ENCODE data around the gene GNRH2. TPM values are rescaled to one million over a fixed set of nuclear protein-coding genes. Genes with fewer than 3 reads are reported as not detected.

The GNRH2 gene
- total and polyA plus RNA-seq, 2 donors (not counting 3 experiments of a cell fraction or from before 2014, with no cell fraction given), result 1.9 TPM; not detected in 1

DNA sequence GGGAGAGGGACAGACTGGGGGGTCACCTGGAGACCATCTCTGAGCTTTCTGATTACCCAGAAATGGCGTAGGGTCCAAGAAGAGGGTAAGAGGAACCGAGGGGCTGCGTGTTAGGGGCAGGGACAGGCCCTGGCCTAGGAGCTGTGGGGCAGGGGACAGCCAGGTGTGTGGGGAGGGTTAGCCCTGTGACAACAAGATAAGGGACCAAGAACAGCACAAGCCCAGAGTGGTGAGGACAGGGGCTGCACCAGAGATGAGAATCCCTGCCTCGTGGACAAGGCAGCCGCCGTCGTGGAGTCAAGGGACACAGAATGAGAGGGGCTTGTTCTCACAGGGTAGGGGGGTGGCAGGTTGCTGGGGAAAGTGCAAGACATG lies 41.6 kb downstream of the GNRH2 start:
- CTCF ChIA-PET, result no interaction called here
- no peaks in the 10 kb centered on the region for H3K9me3 ChIP-seq (replicated peaks; ENCODE audit: control insufficient read depth, insufficient read depth, low read length)
- no peak overlapping the region for H3K9ac ChIP-seq (replicated peaks; ENCODE audit: extremely low read depth, insufficient read depth, low read length)
- TF ChIP-seq FOS (IDR thresholded peaks at IDR 0.05; ENCODE audit: borderline replicate concordance, insufficient read depth, low read length), result no peak
- TF ChIP-seq, protein P1, sequence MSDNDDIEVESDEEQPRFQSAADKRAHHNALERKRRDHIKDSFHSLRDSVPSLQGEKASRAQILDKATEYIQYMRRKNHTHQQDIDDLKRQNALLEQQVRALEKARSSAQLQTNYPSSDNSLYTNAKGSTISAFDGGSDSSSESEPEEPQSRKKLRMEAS (IDR thresholded peaks at IDR 0.05; ENCODE audit: insufficient read depth, insufficient read length), result no peak
- TF ChIP-seq POLR2A (IDR thresholded peaks at IDR 0.05; ENCODE audit: low read depth, low read length), result no peak
- TF ChIP-seq POLR2AphosphoS5 (IDR thresholded peaks at IDR 0.05; ENCODE audit: insufficient read depth, low read depth, low read length), result no peak
- no peak for TF ChIP-seq JUN (IDR thresholded peaks at IDR 0.05; ENCODE audit: borderline replicate concordance, insufficient read depth, insufficient read length, low read depth)
- no peak for TF ChIP-seq GATA2 (IDR thresholded peaks at IDR 0.05; ENCODE audit: insufficient read depth, insufficient read length, low read depth, low read length)
- TF ChIP-seq EZH2 (IDR thresholded peaks at IDR 0.05; ENCODE audit: borderline replicate concordance, low read depth, low read length, severe bottlenecking), result no peak
- no peak for TF ChIP-seq MYC (IDR thresholded peaks at IDR 0.05; ENCODE audit: low read depth, low read length)
- TF ChIP-seq, protein P2, sequence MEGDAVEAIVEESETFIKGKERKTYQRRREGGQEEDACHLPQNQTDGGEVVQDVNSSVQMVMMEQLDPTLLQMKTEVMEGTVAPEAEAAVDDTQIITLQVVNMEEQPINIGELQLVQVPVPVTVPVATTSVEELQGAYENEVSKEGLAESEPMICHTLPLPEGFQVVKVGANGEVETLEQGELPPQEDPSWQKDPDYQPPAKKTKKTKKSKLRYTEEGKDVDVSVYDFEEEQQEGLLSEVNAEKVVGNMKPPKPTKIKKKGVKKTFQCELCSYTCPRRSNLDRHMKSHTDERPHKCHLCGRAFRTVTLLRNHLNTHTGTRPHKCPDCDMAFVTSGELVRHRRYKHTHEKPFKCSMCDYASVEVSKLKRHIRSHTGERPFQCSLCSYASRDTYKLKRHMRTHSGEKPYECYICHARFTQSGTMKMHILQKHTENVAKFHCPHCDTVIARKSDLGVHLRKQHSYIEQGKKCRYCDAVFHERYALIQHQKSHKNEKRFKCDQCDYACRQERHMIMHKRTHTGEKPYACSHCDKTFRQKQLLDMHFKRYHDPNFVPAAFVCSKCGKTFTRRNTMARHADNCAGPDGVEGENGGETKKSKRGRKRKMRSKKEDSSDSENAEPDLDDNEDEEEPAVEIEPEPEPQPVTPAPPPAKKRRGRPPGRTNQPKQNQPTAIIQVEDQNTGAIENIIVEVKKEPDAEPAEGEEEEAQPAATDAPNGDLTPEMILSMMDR (IDR thresholded peaks at IDR 0.05; ENCODE audit: extremely low read depth in 1 of 2, insufficient read depth in 1 of 2, low read depth in 1 of 2, low read length in 2 of 2), result no peak
- H3K4me1 ChIP-seq (ENCODE audit: control insufficient read depth, extremely low read depth, insufficient read depth, low read length), result peaks cover 2% of the 10 kb centered on the region
- peaks cover 28 to 34% of the 10 kb centered on the region in 2 experiments for H3K27me3 ChIP-seq (ENCODE audit: control insufficient read depth in 2 of 2, insufficient read depth in 2 of 2, low read length in 2 of 2)
- FAIRE-seq (no peak), DNase-seq (ENCODE audit: low read depth, low spot score) (no peak)
- H3K27ac ChIP-seq (ENCODE audit: insufficient read depth, low read depth, low read length), result no peak overlapping the region
- H3K79me2 ChIP-seq (ENCODE audit: control insufficient read depth, insufficient read depth, low read length), result no peaks in the 10 kb centered on the region
- no peak overlapping the region for H2AFZ ChIP-seq (ENCODE audit: low read depth, low read length)
- H3K4me2 ChIP-seq (ENCODE audit: insufficient read depth, low read length), result no peak overlapping the region
- no peaks in the 10 kb centered on the region for H3K9me1 ChIP-seq (replicated peaks; ENCODE audit: control insufficient read depth, extremely low read depth, insufficient read depth, low read length)
- no peaks in the 10 kb centered on the region for H3K36me3 ChIP-seq (ENCODE audit: control insufficient read depth in 2 of 2, extremely low read depth in 1 of 2, insufficient read depth in 2 of 2, low read length in 2 of 2)
- intact Hi-C loops (cut with micrococcal nuclease) (no loop called here), dilution Hi-C loops (cut with MboI; ENCODE audit: extremely low pct_ligation_motif_present, low sequenced_read_pairs) (no loop called here)
- no peak overlapping the region for H3K4me3 ChIP-seq (replicated peaks in 1 of 3; ENCODE audit: insufficient read depth in 1 of 3, low read depth in 1 of 3, low read length in 3 of 3)
- POLR2A ChIA-PET, result no interaction called here
- no peaks in the 10 kb centered on the region for H4K20me1 ChIP-seq (replicated peaks; ENCODE audit: control insufficient read depth, extremely low read depth, insufficient read depth, low read length)
- BruUV-seq (replicated peaks), result no TSS peak
